NCI-H524 (cell line): ENCODE measurements around the gene MRPL38.
A peak's percentile ranks its signal among the peaks of the same experiment; 100 is the strongest.
"Not testable (repeated sequence)": the region's sequence is repeated elsewhere in the genome, so short reads cannot be mapped to it uniquely, and the experiment has no call there.

ENCODE experiments used
- DNase-seq, 2 experiments: peaks; one replicate each; lab custom pipeline; 2025; lab: John Stamatoyannopoulos, UW

Gene MRPL38

GRCh38 chr17:75854101-75854748 is 50.5 kb downstream of the MRPL38 start:
- DNase-seq, result peak in 1 of 2 experiments; percentile 51

GRCh38 chr17:75853433-75853832 is 51.3 kb downstream of the MRPL38 start:
- no peak for DNase-seq

DNA sequence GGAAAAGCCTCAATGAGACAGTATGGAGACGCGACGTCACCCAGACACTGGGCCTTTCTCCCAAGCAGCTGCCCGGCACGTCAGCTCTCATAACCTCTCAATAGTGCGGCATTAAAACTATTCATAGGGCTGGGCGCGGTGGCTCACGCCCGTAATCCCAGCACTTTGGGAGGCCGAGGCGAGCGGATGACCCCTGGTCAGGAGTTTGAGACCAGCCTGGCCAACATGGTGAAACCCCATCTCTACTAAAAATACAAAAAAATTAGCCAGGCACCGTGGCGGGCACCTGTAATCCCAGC is 53.0 kb downstream of the MRPL38 start:
- not testable (repeated sequence) for DNase-seq

- no peak for DNase-seq
Observed at GRCh38 chr17:75850928-75851692, 53.6 kb downstream of the MRPL38 start.

GRCh38 chr17:75849724-75850123 is 55.0 kb downstream of the MRPL38 start:
- DNase-seq, result no peak

DNA sequence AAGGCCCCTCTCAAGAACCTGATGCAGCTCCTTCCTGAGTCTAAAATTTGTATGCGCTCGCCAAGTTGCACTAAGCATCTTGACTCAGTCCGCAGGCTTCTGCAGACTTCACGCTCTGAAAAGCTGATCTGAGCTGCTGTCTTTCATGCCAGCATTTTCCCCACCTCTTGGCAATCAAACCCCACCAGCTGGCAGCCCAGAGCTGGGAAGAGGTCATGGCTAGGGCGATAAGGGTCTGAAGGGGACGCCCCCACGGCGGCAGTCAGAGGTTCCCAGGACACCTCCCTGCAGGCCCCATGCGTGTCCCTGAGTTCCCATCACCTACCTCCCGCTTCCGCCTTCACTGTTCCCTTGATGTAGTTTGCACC is 55.4 kb downstream of the MRPL38 start:
- no peak for DNase-seq
